Activated T-helper 1 cell treated with Interleukin-2 at 50 U/mL for 16 hours (primary cell): ENCODE measurements around the gene NR2F1.

Source experiments
- DNase-seq: peaks from one replicate; pipeline ENCODE4 v3.0.0-alpha.2; 2020; ENCODE audit warnings: low read depth

NR2F1 gene

GRCh38 chr5:93577854-93578812, 4.9 kb upstream of the NR2F1 start:
- DNase-seq, result no peak

GRCh38 chr5:93578813-93579691, 4.0 kb upstream of the NR2F1 start:
- DNase-seq, result no peak

GRCh38 chr5:93579692-93580062, 3.3 kb upstream of the NR2F1 start:
- no peak for DNase-seq

GRCh38 chr5:93580063-93580926, 2.7 kb upstream of the NR2F1 start:
- DNase-seq, result no peak

GRCh38 chr5:93580927-93581445, 2.0 kb upstream of the NR2F1 start, which contains the start of gene NR2F1-AS1:
Gene NR2F1-AS1 (minus strand): TSS chr5:93581219.
- no peak for DNase-seq

GRCh38 chr5:93582167-93582462, 907 bp upstream of the NR2F1 start:
- DNase-seq, result no peak

GRCh38 chr5:93583439-93583767, 381 bp downstream of the NR2F1 start:
- DNase-seq, result no peak

- no peak for DNase-seq
Measured at GRCh38 chr5:93583768-93584595, 960 bp downstream of the NR2F1 start.

GRCh38 chr5:93584596-93585040, 1.6 kb downstream of the NR2F1 start:
- DNase-seq, result no peak

- no peak for DNase-seq
Measured at GRCh38 chr5:93585041-93585766, 2.2 kb downstream of the NR2F1 start.

- DNase-seq, result no peak
Measured at GRCh38 chr5:93585767-93586385, 2.9 kb downstream of the NR2F1 start.

- DNase-seq, result no peak
Measured at GRCh38 chr5:93586736-93587596, 3.9 kb downstream of the NR2F1 start.

GRCh38 chr5:93587597-93588351, 4.8 kb downstream of the NR2F1 start:
- DNase-seq, result no peak

GRCh38 chr5:93588352-93589151, 5.5 kb downstream of the NR2F1 start:
- no peak for DNase-seq

- DNase-seq, result no peak
Measured at GRCh38 chr5:93589152-93589828, 6.3 kb downstream of the NR2F1 start.

GRCh38 chr5:93589829-93590215, 6.8 kb downstream of the NR2F1 start:
- DNase-seq, result no peak

- no peak for DNase-seq
Measured at GRCh38 chr5:93590493-93590892, 7.5 kb downstream of the NR2F1 start.
